Measurements from ENCODE around the gene DGKI. TPM values are rescaled to one million over a fixed set of nuclear protein-coding genes. Genes with fewer than 3 reads are reported as not detected.

The DGKI gene
- total RNA-seq, 2 experiments from 2014 or later, result 0.46 TPM; not detected in 1

- no peaks in the 10 kb centered on the region for H3K4me1 ChIP-seq (ENCODE audit: insufficient read depth, low read length, poor library complexity, severe bottlenecking)
- H4K20me1 ChIP-seq (ENCODE audit: insufficient read depth, low read length), result no peaks in the 10 kb centered on the region
- CTCF ChIA-PET (ENCODE audit: unreplicated experiment), result no interaction called here
- POLR2A ChIA-PET, result no interaction called here
- H2AFZ ChIP-seq (ENCODE audit: low read length), result no peak overlapping the region
- H3K27ac ChIP-seq (ENCODE audit: low read depth, low read length, poor library complexity, severe bottlenecking), result no peak overlapping the region
- H3K79me2 ChIP-seq (ENCODE audit: insufficient read depth, low read depth, low read length), result no peaks in the 10 kb centered on the region
- TF ChIP-seq CTCF (conservative IDR thresholded peaks at IDR 0.05; ENCODE audit: low read length) (no peak), EZH2phosphoT487 (IDR thresholded peaks at IDR 0.05; ENCODE audit: borderline replicate concordance, low read depth, low read length) (no peak)
- DNase-seq (ENCODE audit: low spot score), result no peak
- H3K4me3 ChIP-seq (ENCODE audit: low read depth, low read length, poor library complexity, severe bottlenecking), result no peak overlapping the region
- intact Hi-C loops (cut with micrococcal nuclease; ENCODE audit: unreplicated experiment), result no loop called here
- H3K9me2 ChIP-seq (ENCODE audit: insufficient read depth, low read length), result no peaks in the 10 kb centered on the region
- H3K36me3 ChIP-seq (ENCODE audit: insufficient read depth, low read length), result no peaks in the 10 kb centered on the region
- H3K9me3 ChIP-seq (ENCODE audit: low read length), result no peaks in the 10 kb centered on the region
- BruUV-seq (replicated peaks), result no TSS peak
- H3K4me2 ChIP-seq (ENCODE audit: low read length), result no peak overlapping the region
Observed at GRCh38 chr7:137652721-137653120, 194.1 kb downstream of the DGKI start.

DNA sequence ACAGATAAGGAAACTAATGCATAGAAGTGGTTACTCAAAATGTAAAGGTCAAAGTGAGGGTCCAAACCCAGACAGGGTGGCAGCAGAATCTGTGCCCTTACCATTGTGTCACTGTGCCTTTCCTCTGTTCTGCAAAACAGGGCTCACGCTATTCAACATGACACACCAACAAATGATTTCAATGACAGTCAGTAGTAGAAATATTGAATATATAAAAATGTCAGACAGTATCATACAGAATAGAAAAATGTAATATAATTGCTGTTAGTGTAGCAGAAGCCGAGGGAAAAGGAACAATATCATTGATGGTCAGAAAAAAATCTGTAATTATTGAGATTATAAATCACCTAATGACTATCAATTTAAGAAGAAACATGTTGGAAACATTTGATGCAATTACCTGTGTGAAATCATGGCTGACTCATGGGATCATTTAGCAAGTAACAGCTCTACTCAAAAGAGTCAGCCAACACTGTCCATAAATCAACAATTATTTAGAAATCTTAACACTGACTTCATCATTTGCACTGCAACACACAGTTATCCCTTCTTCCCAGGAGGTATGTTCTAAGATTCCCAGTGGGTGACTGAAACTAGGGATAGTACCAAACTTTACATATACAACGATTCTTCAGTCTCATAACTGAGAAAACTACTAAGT lies 198.7 kb downstream of the DGKI start:
- no peaks in the 10 kb centered on the region for H4K20me1 ChIP-seq (ENCODE audit: insufficient read depth, low read length)
- H3K9me3 ChIP-seq (ENCODE audit: low read length), result no peaks in the 10 kb centered on the region
- H3K4me3 ChIP-seq (ENCODE audit: low read depth, low read length, poor library complexity, severe bottlenecking), result no peak overlapping the region
- CTCF ChIA-PET (ENCODE audit: unreplicated experiment), result no interaction called here
- no peak overlapping the region for H3K27ac ChIP-seq (ENCODE audit: low read depth, low read length, poor library complexity, severe bottlenecking)
- POLR2A ChIA-PET, result interaction anchor here (0.6 kb wide), 1 partner anchor 31 kb away, joined by 3 read pairs; no protein-coding TSS in a partner anchor
- intact Hi-C loops (cut with micrococcal nuclease; ENCODE audit: unreplicated experiment), result no loop called here
- H3K36me3 ChIP-seq (ENCODE audit: insufficient read depth, low read length), result no peaks in the 10 kb centered on the region
- no peaks in the 10 kb centered on the region for H3K9me2 ChIP-seq (ENCODE audit: insufficient read depth, low read length)
- TF ChIP-seq CTCF (conservative IDR thresholded peaks at IDR 0.05; ENCODE audit: low read length), result no peak
- TF ChIP-seq EZH2phosphoT487 (IDR thresholded peaks at IDR 0.05; ENCODE audit: borderline replicate concordance, low read depth, low read length), result no peak
- no peak overlapping the region for H2AFZ ChIP-seq (ENCODE audit: low read length)
- DNase-seq (ENCODE audit: low spot score), result no peak
- no peaks in the 10 kb centered on the region for H3K79me2 ChIP-seq (ENCODE audit: insufficient read depth, low read depth, low read length)
- H3K4me1 ChIP-seq (ENCODE audit: insufficient read depth, low read length, poor library complexity, severe bottlenecking), result no peaks in the 10 kb centered on the region
- no peak overlapping the region for H3K4me2 ChIP-seq (ENCODE audit: low read length)
- BruUV-seq (replicated peaks), result no TSS peak

DNA sequence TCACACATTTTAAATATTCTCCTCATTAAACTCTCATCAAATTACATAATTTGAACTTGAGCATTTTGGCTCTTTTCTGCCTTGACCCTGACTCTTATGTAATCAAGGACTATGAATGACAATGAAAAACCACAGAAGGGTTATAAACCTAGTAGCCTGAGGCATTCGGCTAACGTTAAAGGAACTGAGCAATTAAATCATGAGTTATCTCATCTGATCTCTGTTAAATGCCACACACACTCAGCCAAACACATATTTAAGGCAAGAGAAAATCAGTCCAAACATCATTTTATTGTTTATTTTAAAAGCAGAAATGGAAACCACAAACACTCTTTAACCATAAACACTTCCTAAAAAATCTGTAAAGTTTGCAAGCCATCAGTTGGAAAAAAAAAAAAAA lies 204.3 kb downstream of the DGKI start:
- ChIA-PET CTCF (ENCODE audit: unreplicated experiment) (no interaction called here), POLR2A (interaction anchor here (0.6 kb wide), 2 partner anchors 9 to 202 kb away, joined by 3 read pairs; no protein-coding TSS in a partner anchor)
- Histone ChIP-seq H3K9me3 (ENCODE audit: low read length) (no peaks in the 10 kb centered on the region), H3K4me3 (ENCODE audit: low read depth, low read length, poor library complexity, severe bottlenecking) (no peak overlapping the region), H4K20me1 (ENCODE audit: insufficient read depth, low read length) (no peaks in the 10 kb centered on the region), H3K4me2 (ENCODE audit: low read length) (no peak overlapping the region), H2AFZ (ENCODE audit: low read length) (no peak overlapping the region), H3K36me3 (ENCODE audit: insufficient read depth, low read length) (no peaks in the 10 kb centered on the region), H3K9me2 (ENCODE audit: insufficient read depth, low read length) (no peaks in the 10 kb centered on the region), H3K4me1 (ENCODE audit: insufficient read depth, low read length, poor library complexity, severe bottlenecking) (no peaks in the 10 kb centered on the region), H3K27ac (ENCODE audit: low read depth, low read length, poor library complexity, severe bottlenecking) (no peak overlapping the region), H3K79me2 (ENCODE audit: insufficient read depth, low read depth, low read length) (no peaks in the 10 kb centered on the region)
- TF ChIP-seq CTCF (conservative IDR thresholded peaks at IDR 0.05; ENCODE audit: low read length), result no peak
- no peak for DNase-seq (ENCODE audit: low spot score)
- intact Hi-C loops (cut with micrococcal nuclease; ENCODE audit: unreplicated experiment), result no loop called here
- BruUV-seq (replicated peaks), result no TSS peak
